Fibroblast of peridontal ligament (primary cell): ENCODE measurements around the gene SHB.
"Not testable (repeated sequence)": the region's sequence is repeated elsewhere in the genome, so short reads cannot be mapped to it uniquely, and the experiment has no call there.

Source experiments
- DNase-seq: peaks from one replicate; pipeline ENCODE4 v3.0.0-alpha.2; 2010; ENCODE audit errors: extremely low read depth

Gene SHB

DNA sequence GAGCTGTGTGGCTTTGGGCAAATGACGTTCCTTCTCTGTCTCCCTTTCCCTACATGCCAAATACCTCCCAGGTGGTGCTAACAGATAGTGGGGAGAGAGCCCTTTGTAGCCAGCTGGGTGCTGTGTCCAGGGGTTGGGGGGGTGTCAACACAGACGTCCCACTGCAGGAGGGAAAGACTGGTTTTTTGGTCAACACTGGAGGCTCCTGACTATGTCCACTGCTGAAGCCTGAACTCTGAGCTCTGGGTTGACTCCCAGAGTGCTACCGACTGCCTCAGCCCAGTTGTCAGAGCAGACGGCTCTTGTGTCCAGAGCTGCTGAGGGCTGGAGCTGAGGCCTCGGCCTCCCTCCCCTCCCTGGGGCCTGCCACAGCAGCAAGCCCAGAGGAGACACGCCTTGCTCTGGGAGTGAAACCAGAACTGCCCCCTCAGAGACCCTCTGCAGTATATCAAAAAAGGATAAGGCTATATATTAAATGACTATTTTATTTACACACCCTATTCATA lies 150.3 kb downstream of the SHB start:
- no peak for DNase-seq

DNA sequence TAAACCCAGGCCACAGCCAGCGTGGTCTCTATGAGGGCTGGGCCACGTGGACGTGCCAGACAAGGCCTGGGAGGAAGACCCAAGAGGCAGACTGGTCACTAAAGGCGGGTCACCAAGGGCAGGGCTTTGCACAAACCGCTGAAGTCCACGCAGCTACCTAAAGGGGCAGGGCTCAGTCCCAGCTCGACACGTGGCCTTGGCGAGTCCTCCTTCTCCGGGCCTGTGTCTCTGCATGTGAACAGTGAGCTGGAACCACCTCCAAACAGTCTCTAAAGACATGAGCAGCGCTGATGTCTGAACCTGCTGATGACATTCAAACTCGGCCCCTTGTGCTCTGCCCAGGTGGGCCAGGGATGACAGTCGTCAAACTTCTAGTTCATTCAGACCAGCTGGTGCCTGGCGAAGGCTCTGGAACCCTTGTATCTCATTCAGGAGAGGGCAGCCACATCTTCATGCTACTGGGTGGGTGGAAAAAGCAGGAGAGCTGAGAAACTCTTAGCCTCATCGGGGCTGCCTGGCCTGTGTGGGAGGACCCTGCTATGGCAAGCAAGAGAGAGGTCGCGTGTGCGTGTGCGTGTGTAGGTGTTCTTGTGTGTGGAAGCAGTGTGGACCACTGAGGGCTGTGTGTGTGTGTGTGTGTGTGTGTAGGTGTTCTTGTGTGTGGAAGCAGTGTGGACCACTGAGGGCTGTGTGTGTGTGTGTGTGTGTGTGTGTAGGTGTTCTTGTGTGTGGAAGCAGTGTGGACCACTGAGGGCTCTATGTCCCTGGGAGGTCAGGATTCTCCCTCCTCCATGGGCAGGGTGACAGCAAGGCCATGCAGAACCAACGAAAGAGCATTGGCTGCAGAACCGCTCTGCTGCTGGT lies 151.0 kb downstream of the SHB start:
- DNase-seq, result no peak

DNA sequence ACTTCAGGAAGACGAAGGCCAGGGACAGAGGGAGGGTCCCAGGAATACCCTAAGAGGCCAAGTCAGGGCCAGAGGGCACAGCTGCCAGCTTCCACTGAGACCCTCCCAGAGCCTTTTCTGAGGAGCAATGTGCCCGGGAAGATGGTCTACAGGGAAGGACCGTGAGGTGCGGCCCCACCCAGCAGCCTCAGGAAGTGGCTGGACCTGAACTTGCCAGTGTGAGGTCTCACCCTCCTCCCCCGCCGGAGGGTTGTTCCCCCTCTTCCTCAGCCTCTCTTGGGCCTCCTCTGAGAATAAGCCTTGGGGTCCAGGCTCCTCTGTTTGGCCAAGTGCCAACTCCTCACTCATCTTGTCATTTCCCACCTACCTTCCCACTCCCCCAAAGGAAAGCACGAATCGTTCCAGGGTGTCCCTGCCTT lies 151.7 kb downstream of the SHB start:
- no peak for DNase-seq

DNA sequence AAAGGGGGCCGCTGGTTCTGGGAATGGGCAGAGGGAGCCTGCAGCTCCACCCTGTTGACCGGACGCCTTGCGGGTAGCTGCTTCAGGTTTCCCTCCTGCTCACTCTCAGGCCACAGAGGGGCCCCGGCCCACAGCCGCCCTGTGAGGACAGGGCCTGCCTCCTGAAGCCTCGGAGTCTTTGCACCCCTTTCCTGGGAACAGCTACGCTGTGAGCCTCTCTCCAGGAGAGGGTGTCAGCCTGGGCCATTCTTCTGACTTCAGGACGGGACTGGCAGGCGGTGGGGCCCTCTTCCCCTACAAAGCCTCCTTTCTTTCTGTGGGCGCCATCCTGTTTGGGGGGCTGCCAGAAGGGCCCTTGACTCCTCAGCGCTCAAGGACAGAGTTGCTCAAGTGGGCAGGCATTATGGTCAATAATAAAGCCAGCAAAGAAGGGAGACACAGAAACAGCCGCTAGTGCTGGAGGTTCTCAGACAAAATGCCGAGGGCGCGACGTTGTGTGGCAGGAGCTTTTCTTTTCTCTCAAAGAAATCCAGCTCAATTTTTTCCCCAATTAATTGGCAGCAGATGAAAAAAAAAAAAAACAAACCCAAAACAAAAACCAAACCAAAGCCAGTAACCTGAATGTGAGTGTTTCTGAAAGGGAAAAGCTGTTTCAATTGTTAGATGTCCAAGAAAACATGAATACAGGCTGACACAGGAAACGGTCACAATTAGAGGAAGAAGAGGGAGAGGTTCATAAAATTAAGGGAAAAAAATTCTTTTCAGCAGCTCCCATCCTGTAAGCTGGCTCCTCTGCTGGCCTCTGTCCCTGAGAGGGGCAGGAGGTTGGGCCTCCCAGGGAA lies 152.3 kb downstream of the SHB start:
- no peak for DNase-seq

DNA sequence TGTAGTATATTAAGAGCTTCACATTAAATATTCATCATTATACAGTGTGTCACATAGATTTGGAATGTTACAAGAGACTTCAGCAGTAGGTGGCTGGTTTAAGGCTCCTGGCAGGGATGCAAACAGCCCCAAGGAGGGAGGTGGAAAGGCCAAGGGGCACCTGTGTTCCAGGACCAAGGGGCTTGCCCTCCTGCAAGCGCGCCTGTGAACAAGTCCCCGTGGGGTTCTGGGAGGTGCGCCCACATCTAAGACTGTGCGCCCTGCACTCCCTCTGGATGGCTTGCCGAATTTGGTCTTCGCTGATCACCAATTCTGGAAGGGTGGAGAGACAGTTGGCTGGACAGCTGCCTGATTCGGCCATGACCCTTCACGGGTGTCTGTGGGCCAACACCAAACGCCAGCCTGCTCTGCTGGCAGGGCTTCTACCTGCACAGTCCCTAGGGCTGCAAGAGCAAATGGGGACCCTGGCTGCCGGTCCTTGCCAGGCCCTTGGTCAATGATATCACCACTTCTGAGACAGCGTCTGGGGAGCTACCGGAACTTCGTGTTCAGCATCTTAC lies 153.0 kb downstream of the SHB start:
- DNase-seq, result no peak

DNA sequence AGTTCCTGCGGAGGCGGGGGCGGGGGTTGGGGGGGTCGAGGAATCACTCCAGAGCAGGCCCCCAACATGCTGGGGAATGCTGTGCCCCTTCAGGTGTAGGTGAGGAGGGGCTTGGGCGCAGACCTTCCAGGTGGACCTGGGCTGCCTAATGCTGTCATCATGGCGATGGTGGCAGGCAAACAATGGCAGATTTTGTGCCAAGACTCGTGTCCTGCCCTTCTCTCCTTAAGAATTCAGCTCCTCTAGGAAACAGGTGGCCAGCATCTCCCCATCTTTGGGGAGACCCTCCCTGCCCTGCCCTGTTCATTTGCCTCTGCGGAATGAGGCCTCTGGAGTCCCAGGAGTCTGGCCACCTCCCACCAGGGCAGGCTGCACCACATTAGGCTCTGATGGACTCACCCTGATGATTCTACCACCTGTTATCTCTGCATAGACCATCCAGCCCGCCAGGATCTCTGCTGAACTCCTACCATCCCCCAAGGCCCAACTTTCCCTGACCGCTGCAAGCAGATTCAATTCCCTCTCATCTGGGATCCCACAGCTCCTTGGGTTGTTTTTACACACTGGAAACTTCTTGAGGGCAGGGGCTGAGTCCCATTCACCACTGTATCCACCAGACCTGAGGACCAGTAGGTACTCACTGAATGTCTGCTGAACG lies 154.2 kb downstream of the SHB start:
- no peak for DNase-seq

DNA sequence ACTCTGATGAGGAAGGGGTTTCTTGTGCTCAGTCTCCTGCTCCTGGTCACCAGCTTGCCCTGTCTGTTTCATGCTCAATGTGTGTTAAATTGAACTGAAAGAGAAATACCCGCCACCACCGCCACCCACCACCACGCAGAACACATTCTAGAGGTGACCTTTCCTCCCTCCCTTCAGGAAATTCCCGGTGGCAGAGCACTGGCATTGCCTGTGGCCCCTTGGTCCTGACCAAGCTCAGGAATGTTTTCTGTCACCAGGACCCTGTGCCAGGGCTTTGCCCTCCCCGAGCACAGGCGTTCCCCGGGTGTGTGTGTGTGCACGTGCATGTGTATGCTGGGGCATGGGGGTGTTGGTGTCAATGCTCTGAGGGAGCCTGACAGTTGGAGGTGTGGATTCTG lies 154.9 kb downstream of the SHB start:
- DNase-seq, result no peak

DNA sequence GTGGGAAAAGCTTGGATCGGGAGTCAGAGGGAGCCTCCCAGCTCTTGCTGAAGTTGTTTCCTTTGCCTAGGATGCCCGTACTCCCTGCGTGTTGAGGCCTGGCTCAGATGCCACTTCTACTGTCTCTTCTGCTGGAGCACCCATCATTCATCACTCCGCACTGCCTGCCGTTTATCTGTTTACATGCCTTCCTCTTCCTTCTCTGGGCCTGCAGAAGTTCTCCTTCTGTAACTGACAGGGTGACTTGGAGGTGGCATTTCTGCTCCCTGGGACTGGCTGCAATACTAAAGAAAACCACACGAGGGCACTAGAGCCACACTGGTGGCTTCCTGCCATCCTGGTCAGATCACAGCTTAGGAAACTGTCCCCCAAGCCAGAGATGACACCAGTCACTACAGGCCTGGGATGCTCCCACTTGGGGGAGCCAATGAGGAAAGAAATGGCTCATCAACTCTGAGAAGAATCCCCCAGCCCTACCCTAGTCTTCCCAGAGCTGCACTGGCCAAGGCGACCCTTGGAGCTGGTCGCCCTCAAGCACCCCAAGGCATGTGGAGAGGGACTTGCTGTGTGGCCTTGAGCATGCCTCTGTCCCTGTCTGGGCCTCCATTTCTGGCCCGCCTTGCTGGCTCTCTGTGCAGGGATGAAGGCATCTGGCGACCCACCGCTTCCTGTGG lies 155.4 kb downstream of the SHB start:
- DNase-seq, result peak; percentile 78

DNA sequence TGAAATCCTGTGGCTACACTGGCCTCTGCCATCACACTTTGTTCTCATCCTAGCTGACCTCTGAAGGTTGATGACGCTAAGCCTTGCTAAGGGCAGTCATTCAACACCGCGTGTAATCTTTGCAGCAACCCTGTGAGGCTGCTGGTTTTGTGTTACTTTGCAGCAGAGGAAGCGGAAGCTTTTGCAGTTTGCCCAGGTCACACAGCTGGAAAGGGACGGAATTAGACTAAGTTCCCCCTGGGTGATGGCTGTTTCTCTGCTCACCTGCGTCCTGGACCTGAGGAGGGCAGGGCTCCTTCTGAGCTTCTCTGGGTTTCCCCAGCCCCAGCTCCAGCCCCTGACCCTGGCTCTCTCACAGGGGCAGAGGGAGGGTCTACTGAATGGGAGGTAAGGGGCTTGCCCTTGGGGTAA lies 157.8 kb downstream of the SHB start:
- peak; percentile 22 for DNase-seq

DNA sequence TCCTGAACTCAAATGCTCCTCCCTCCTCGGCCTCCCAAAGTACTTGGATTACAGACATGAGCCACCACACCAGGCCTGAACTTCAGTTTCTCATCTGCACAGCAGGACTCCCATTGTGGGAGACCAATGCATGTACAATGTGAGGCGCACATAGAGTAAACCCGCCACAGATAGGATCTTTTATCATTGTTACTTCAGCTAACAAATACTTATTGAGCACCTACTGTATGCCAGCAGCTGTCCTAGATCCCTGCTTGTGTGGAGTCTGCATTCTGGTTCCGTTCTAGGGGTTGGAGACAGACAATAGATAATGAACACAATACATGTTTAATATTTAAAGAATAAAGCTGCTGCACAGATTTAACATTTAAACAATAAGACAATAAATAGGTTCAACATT lies 158.8 kb downstream of the SHB start:
- no peak for DNase-seq

DNA sequence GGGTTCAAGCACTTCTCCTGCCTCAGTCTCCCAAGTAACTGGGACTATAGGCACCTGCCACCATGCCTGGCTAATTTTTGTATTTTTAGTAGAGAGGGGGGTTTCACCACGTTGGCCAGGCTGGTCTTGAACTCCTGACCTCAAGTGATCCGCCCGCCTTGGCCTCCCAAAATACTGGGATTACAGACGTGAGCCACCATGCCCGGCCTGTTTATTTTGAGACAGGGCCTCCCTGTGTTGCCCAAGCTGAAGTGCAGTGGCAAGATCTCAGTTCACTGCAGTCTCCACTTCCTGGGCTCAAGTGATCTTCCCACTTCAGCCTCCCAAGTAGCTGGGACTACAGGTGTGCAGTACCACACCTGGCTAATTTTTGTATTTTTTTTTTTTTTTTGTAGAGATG lies 159.2 kb downstream of the SHB start:
- not testable (repeated sequence) for DNase-seq

DNA sequence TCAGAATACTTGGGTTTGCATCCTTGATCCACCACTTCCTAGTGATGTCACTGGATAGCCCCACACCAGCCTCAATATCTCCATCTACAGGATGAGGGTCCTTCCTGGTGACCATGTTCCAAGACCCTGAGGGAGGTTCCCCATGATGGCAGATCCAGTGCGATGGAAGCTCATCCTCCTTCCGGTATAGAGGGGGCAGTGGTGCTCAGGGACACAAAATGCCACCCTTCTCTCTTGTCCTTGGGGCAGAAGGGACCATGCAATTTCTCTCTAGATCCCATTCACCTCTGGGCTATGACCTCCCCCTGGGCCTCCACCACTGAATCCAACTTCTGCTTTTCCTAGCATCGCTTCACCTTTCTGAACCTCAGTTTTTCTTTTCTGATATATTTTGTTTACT lies 159.7 kb downstream of the SHB start:
- DNase-seq, result no peak

DNA sequence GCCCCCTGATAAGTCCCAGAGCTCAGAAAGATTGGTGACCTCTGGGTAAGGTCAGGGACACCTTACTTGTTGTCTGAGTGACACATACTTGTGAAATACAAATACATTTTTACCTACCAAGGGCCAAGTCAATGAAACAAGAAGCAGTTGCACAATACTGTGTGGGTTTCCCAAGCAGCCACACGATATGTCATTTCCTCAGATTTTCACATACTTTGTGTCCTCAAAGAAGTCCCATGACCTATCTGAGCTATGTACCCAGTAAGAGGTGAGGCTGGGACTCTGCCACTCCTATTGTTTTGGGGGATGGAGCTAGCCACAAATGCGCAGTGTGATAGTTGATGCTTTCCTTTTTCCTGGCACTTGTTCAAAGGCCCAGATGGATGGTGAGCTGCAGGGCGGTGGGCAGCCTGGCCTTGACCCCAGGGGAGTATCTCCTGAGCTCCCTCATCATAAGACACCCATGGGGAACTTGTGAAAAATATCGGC lies 160.3 kb downstream of the SHB start:
- DNase-seq, result peak; percentile 26

DNA sequence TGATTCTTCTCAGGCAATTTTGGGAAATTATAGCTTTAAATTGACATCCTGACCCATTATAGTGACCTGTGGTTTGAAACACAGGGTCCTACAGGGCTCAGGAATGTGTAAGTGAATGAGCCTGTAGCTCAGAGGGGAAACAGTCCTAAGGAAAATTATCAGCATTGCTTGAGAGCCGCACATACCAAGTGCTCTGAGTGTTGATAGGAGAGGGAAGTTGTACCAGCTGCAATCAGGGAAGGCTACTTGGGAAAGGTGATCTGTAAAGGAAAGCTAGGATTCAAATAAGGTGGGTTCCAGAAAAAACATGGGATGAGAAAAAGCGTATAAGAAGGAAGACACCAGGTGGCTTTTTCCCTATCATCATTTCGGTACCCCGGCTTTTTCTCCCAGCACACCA lies 160.7 kb downstream of the SHB start:
- no peak for DNase-seq

DNA sequence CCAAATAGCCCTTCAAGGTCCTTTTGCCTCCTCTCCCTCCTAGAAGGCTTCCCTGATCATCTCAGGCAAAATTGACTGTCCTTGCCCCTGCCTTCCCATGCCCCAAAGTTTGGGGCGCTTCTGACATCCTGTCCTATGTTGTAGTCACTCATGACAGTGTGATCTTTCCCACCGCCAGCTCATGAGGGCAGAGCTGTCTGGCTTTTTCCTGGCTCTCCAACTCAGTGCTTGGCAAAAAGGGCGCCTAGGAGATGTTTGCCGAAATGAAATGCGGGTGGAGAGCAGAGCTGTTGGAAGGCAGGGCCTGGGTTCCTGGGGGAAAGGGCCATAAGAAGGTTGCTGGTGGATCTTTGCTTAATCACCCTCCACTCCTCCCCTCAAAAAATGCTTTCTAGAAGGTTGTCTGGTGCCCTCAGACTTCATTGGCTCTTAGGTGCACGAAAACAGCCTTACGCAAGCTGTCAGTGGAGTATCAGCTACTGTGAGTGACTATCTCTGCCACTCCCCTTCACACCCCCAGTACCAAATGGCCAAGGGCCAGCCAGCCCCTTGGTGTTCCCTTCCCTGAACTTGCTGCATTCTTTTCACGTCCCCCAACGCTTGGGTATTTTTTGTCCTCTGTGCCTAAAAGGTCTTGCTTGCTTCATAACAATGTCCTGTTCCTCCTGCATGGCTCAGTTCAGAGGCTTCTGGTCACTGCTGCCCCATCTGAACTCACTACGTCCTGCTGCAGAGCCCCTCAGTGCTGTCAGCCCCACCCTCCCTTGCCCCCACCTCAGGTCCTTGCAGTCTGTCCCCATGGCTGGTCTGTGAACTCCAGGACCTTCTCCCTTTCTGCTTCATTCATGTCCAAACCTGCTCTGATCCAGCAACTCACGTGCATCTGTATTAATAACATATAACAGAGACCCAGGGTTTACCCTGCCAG lies 162.5 kb downstream of the SHB start:
- no peak for DNase-seq

DNA sequence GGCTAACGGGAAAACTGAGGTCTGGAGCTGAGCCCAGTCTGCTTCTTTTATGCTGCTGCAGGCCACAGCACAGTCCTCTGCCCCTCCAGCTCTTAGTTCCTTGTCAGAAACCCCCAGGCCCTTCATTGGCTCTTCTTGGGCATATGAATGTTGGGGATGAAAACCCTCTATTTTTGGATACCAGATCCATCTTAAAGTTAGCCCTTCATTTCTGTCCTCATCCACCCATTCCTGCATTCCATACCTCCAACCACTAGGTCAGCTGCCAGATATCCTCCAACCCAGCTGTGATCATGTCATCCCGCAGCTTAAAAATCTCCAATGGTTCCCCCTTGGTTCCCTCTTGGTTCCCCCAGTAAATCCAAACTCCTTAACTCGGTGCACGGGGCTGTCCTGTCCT lies 163.3 kb downstream of the SHB start:
- no peak for DNase-seq

DNA sequence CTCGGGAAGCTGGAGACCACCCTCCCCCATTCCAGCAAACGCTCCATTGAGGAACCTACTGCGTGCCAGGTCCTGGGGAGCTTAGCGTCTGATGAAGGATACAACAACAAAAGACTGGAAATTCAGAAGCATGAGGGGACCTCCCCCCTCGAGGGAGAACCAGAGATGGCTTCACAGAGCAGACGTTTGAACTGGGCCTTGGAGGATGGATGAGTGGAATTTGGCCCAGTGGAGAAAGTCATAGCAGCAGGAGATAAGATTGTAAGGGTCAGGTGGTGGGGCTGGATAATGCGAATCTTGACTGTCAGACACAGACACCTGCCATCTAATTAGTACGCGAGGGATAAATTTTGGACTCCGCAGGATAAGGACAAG lies 163.9 kb downstream of the SHB start:
- no peak for DNase-seq

DNA sequence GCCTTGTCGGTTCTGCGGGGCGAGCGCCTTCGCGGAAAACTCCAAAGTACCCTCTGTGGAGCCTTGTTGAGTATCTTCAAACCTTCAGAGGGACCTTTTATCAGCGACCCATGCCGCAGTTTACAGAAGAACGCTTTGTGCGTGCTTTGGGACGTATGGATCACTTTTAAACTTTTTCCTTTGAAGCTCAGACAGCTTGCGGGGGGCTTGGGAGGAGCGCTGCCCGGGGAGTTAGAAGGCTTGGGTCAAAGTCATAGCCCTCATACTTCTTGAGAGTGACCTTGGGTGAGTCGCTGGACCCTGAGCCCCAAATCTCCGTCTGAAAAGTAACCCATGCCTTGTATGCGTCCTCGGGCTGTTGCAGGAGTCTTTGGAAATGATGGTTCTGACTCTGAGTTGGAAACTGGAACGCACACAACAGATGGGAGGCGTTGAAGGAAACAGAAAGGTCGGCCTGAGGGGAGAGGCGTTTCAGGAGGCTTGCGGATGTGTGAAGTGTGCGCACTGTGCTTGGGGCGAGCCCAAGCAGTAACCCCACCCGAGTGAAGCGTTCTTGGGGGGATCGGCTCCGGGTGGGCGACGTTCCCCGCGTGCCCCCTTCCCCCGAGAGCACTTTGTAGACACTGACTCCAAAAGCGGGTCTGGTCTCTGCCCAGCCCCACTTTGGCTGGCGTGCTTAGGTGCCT lies 164.4 kb downstream of the SHB start:
- DNase-seq, result peak; percentile 67

DNA sequence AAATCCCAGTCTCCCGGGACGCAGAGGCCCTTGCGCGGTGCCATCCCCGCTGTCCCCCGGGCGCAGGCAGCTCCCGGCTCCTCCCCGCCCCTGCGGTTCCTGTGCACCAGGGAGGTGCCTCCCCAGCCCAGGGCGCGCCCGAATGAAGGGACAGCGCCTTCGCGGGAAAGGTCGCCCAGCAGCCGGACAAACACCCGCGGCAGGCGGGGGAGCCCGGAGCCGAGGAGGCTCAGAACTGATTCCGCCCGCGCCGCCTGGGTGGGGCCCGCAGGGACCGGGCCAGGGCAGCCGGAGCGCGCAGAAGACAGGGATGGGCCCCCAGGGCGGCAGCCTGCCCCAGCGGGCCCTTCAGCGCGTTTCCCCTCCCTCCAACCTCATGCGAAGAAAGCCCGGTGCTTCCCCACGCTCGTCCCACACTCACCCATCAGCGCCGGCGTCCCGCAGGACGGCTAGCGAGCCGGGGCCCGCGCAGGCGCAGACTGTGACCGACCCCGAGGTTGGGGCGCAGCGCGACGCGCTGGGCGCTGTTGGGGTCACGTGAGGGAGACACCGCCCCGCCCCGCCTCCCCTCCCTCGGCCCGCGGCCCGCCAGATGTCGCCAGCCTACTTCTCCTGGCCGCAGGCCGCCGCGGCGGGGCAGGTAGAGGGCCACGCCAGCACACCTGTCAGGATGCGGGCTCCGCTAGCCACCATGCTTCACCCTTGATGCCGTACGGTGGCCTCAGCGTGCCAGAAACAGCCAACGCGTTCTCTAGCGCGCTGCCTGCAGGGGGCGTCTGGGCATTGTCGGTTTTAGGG lies 165.2 kb downstream of the SHB start, which contains the start of gene SLC25A51:
SLC25A51 (minus strand) TSS at position 481 of the 798 bp plus-strand sequence. CDS start 15,577 bp downstream, outside the sequence.
- peak; percentile 92 for DNase-seq
